GM12878 (cell line): Measurements from ENCODE around the gene GMDS. TPM values are rescaled to one million over a fixed set of nuclear protein-coding genes. Genes with fewer than 3 reads are reported as not detected.

Experiments used
- DPF2 ChIP-seq: fragments of 450-650 bp; IDR thresholded peaks from 2 replicates; pipeline ENCODE4 v1.6.1; 2017; ENCODE audit warnings: mild to moderate bottlenecking
- FOXM1 ChIP-seq: IDR thresholded peaks from 2 replicates; pipeline ENCODE4 v1.6.1; 2012; ENCODE audit warnings: low read depth, mild to moderate bottlenecking, inconsistent platforms, low read length, moderate library complexity
- GATAD2B ChIP-seq: fragments of 450-650 bp; conservative IDR thresholded peaks from 2 replicates; pipeline ENCODE4 v1.6.1; 2017; ENCODE audit warnings: low read depth, mild to moderate bottlenecking, moderate library complexity
- LARP7 ChIP-seq: fragments of 450-650 bp; IDR thresholded peaks from 2 replicates; pipeline ENCODE4 v1.6.1; 2017; ENCODE audit warnings: mild to moderate bottlenecking
- NR2F1 ChIP-seq: fragments of 450-650 bp; conservative IDR thresholded peaks from 2 replicates; pipeline ENCODE4 v1.6.1; 2017; ENCODE audit warnings: mild to moderate bottlenecking
- RB1 ChIP-seq: fragments of 450-650 bp; formaldehyde crosslinking; IDR thresholded peaks from 2 replicates; pipeline ENCODE4 v1.6.1; 2017; ENCODE audit warnings: mild to moderate bottlenecking, borderline replicate concordance
- SMARCA5 ChIP-seq: fragments of 450-650 bp; IDR thresholded peaks from 2 replicates; pipeline ENCODE4 v1.6.1; 2017; ENCODE audit warnings: mild to moderate bottlenecking
- SMC3 ChIP-seq: IDR thresholded peaks from 2 replicates; pipeline ENCODE4 v1.6.1; 2011; ENCODE audit warnings: low read length, improper control_type of control experiment, borderline replicate concordance
- ZNF592 ChIP-seq: fragments of 450-650 bp; IDR thresholded peaks from 2 replicates; pipeline ENCODE4 v1.6.1; 2017; ENCODE audit warnings: mild to moderate bottlenecking, moderate library complexity
- polyA plus RNA-seq, 11 experiments: library from polyadenylated mRNA; depleted of rRNA in 4 of 11; unstranded in 6 of 11; stranded (reverse) in 5 of 11; fragments of >200 nt; fragmentation: Nextera tagmentation in 4 of 11; fragmentation: Illumina TruSeq in 1 of 11; extraction: Ambion mirVana in 4 of 11; extraction: Trizol in 1 of 11; gene quantifications; 1 replicate in 1 of 11; 2 replicates in 10 of 11; pipeline versions ENCODE4 v1.2.1 to v1.2.3, GENCODE V29; 2011 to 2016; ENCODE audit warnings: inconsistent platforms in 2 of 11, missing spikeins in 2 of 11, low read depth in 1 of 11
- total RNA-seq, 4 experiments: library from RNA; depleted of rRNA in 3 of 4; stranded (reverse); fragments of >200 nt in 3 of 4; fragmentation: Illumina TruSeq in 1 of 4; extraction: Trizol in 1 of 4; gene quantifications; 2 replicates each; pipeline versions ENCODE4 v1.2.1 to v1.2.3, GENCODE V29; 2013 to 2021
- TF ChIP-seq, protein P1 (sequence below), 3 experiments: IDR thresholded peaks in 2 of 3; conservative IDR thresholded peaks in 1 of 3; 2 replicates each; pipeline ENCODE4 v1.5.1; 2011; ENCODE audit warnings: low read depth in 3 of 3, low read length in 3 of 3, mild to moderate bottlenecking in 3 of 3, control low read depth in 2 of 3, moderate library complexity in 2 of 3, inconsistent platforms in 1 of 3, mixed read lengths in 1 of 3; ENCODE audit not compliant: control insufficient read depth in 2 of 3, insufficient read depth in 1 of 3; ENCODE audit errors: extremely low read depth in 1 of 3

GMDS gene
- total and polyA plus RNA-seq, 10 of the 15 experiments (the other 5 are each of a cell fraction or from before 2014, with no cell fraction given), result 0.61 to 53.8 (median 29.3) TPM

- TF ChIP-seq ZNF592 (0 out of 2 replicates have a peak, but pooled peaks have one; percentile 39), GATAD2B (0 out of 2 replicates have a peak, but pooled peaks have one; percentile 26), DPF2 (peak; percentile 48; the same call in 1 of the 2 replicates), FOXM1 (0 out of 2 replicates have a peak, but pooled peaks have one; percentile 17), NR2F1 (no peak), RB1 (peak; percentile 75; the same call in 1 of the 2 replicates), LARP7 (peak; percentile 65; the same call in 1 of the 2 replicates), SMARCA5 (0 out of 2 replicates have a peak, but pooled peaks have one; percentile 46), SMC3 (peak; percentile 95)
- TF ChIP-seq, protein P1, sequence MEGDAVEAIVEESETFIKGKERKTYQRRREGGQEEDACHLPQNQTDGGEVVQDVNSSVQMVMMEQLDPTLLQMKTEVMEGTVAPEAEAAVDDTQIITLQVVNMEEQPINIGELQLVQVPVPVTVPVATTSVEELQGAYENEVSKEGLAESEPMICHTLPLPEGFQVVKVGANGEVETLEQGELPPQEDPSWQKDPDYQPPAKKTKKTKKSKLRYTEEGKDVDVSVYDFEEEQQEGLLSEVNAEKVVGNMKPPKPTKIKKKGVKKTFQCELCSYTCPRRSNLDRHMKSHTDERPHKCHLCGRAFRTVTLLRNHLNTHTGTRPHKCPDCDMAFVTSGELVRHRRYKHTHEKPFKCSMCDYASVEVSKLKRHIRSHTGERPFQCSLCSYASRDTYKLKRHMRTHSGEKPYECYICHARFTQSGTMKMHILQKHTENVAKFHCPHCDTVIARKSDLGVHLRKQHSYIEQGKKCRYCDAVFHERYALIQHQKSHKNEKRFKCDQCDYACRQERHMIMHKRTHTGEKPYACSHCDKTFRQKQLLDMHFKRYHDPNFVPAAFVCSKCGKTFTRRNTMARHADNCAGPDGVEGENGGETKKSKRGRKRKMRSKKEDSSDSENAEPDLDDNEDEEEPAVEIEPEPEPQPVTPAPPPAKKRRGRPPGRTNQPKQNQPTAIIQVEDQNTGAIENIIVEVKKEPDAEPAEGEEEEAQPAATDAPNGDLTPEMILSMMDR (IDR thresholded peaks at IDR 0.05 in 2 of 3, conservative IDR thresholded peaks at IDR 0.05 in 1 of 3; ENCODE audit: control insufficient read depth in 2 of 3, extremely low read depth in 1 of 3, insufficient read depth in 1 of 3, low read depth in 3 of 3, low read length in 3 of 3), result peak; percentile 71 to 93 (median 77)
Observed at GRCh38 chr6:1604158-1605003, 641.0 kb downstream of the GMDS start (continued).
